Effector memory CD8-positive, alpha-beta T cell (primary cell): ENCODE data around the gene CACNA2D3.

Experiments
- ATAC-seq: fragments of 150-1000 bp; cut with Tn5 transposase; replicated peaks from 2 replicates; pipeline ENCODE4 v1.10.0; 2021; ENCODE audit warnings: mild to moderate bottlenecking, moderate library complexity
- DNase-seq, 3 experiments: peaks; one replicate each; pipeline ENCODE4 v3.0.0; 2021
- H3K27ac Mint-ChIP-seq, 2 donors: one replicate each; pipeline ENCODE4 v1.8.0; 2022; ENCODE audit warnings: mild to moderate bottlenecking in 2 of 2, mixed read lengths in 2 of 2, moderate library complexity in 2 of 2
- H3K27me3 Mint-ChIP-seq, 2 donors: one replicate each; pipeline ENCODE4 v1.8.0; 2022; ENCODE audit warnings: mixed read lengths in 2 of 2
- H3K36me3 Mint-ChIP-seq: one replicate; pipeline ENCODE4 v1.8.0; 2022; ENCODE audit warnings: mild to moderate bottlenecking, moderate library complexity, mixed read lengths; ENCODE audit not compliant: insufficient read depth
- H3K4me1 Mint-ChIP-seq, 2 donors: one replicate each; pipeline ENCODE4 v1.8.0; 2022; ENCODE audit warnings: low read depth in 2 of 2, mixed read lengths in 2 of 2
- H3K4me3 Mint-ChIP-seq, 2 donors: one replicate each; pipeline ENCODE4 v1.8.0; 2022; ENCODE audit warnings: mild to moderate bottlenecking in 2 of 2, mixed read lengths in 2 of 2, moderate library complexity in 2 of 2
- H3K9me3 Mint-ChIP-seq, 2 donors: one replicate each; pipeline ENCODE4 v1.8.0; 2022; ENCODE audit warnings: mixed read lengths in 2 of 2

CACNA2D3 gene

DNA sequence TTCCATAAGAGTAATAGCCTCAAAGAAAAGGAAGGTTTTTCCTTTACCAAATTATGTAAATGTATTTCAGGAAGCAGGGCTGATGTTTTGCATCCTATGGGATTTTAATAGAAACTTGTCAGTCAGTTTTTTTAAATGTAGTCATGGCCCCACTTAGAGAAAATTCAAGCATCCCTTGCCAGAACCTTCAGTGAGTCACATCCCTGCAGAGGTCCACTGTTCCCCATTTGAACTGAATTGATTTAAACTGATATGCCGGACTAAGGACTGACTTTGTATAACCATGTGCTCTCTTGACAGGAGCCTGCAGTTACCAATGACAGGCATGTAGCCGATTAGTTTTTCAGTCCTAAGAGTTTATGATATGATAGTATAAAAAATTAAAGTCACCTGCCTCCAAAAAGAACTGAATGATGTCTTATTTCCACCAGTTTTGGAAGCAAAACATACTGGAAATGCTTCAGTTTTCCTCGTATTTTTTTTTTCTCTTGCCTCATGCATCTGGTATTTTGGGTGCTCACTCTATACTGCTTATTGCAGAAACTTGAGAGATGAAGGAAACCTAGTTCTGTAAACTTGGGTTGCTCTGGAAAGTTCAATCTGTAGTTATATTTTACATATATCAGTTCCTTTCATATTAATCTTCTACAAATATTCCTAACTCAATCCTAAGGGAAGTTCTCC lies 774.8 kb downstream of the CACNA2D3 start:
- no peaks in the 10 kb centered on the region for H3K27me3 Mint-ChIP-seq
- H3K9me3 Mint-ChIP-seq: peaks cover 0 to 8% of the 10 kb centered on the region in 2 donors
- no peaks in the 10 kb centered on the region for H3K4me1 Mint-ChIP-seq
- ATAC-seq (no peak), DNase-seq (no peak)
- no peaks in the 10 kb centered on the region for H3K36me3 Mint-ChIP-seq
- no peak overlapping the region for H3K4me3 Mint-ChIP-seq
- no peak overlapping the region for H3K27ac Mint-ChIP-seq

- Mint-ChIP-seq H3K4me1 (no peaks in the 10 kb centered on the region), H3K27ac (no peak overlapping the region), H3K27me3 (no peaks in the 10 kb centered on the region), H3K9me3 (peaks cover 0 to 7% of the 10 kb centered on the region in 2 donors), H3K36me3 (no peaks in the 10 kb centered on the region), H3K4me3 (no peak overlapping the region)
- DNase-seq: no peak
- ATAC-seq: no peak
These were observed 776.9 kb downstream of the CACNA2D3 start for GRCh38 chr3:54899273-54899672.

- Mint-ChIP-seq H3K27me3 (no peaks in the 10 kb centered on the region), H3K27ac (no peak overlapping the region), H3K4me3 (no peak overlapping the region), H3K9me3 (peaks cover 0 to 9% of the 10 kb centered on the region in 2 donors), H3K4me1 (no peaks in the 10 kb centered on the region), H3K36me3 (no peaks in the 10 kb centered on the region)
- DNase-seq (no peak), ATAC-seq (no peak)
These were observed 778.7 kb downstream of the CACNA2D3 start for GRCh38 chr3:54900838-54901591.

DNA sequence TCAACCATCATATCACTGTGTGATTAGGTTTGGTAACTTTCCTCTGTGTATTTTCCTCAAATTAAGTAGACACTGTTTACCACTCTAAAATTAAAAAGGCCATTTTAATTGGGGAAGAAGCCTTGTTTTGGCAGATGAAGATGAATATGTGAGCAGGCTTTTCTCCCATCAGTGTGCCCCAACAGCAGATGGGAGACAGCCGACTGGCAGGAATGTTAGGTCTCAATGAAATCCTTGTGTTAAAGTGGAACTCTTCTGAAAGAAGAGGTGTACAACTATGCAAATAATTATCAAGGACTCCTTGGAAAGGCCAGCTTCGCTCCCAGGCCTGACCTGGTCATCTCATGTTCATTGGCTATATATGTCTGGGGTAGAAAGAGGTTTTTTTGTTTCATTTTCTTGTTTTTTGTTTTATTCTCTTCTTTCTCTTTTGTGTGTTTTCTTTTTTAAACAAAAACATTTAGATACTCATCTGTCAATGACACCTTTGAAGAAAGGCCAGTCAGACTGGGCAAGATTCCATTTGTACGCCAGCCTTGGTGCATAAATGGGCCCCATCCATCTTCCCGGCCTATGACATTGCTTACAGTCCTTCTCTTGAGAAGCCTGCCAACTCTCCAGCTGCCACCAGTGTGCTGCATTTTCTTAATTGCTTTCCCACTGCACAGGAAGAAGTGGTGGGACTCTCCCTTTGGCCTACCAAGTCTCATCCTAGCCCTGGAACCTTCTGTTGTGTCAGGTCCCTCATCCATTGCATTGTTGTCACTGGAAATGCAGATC lies 779.7 kb downstream of the CACNA2D3 start:
- ATAC-seq: no peak
- Mint-ChIP-seq H3K27ac (no peak overlapping the region), H3K27me3 (no peaks in the 10 kb centered on the region), H3K9me3 (peaks cover 0 to 11% of the 10 kb centered on the region in 2 donors), H3K36me3 (no peaks in the 10 kb centered on the region), H3K4me1 (no peaks in the 10 kb centered on the region), H3K4me3 (no peak overlapping the region)
- DNase-seq: no peak

DNA sequence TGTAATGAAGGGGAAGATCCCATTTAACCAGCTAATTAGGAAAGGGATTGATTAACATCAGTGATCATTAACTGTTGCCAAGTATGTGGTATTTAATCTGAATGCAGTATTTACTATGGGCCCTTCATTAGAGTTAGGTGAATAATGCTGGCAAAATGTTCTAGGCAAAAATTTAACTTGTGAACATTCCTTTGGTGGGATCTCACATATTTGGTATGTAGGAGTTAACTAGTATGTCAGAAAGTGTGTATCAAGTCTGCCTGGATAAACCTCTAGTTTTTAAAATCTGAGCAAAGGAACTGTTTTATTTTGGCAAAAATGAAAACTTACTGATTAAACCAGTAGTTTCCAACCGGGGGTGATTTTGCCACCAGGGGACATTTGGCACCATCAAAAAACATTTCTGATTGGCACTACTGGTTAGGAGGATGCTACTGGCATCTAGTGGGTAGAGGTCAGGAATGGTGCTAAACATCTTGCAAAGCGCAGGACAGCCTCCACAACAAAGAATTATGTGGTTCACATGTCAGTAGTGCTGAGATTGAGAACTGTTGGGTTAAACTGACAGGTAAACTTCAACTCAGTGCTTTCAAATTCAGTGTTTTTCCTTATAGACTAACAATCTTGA lies 783.0 kb downstream of the CACNA2D3 start:
- H3K9me3 Mint-ChIP-seq: peaks cover 0 to 7% of the 10 kb centered on the region in 2 donors
- H3K4me1 Mint-ChIP-seq: no peaks in the 10 kb centered on the region
- no peaks in the 10 kb centered on the region for H3K27me3 Mint-ChIP-seq
- H3K27ac Mint-ChIP-seq: no peak overlapping the region
- no peak for DNase-seq
- H3K36me3 Mint-ChIP-seq: no peaks in the 10 kb centered on the region
- no peak overlapping the region for H3K4me3 Mint-ChIP-seq
- ATAC-seq: no peak

- Mint-ChIP-seq H3K27ac (no peak overlapping the region), H3K4me3 (no peak overlapping the region), H3K27me3 (no peaks in the 10 kb centered on the region), H3K4me1 (no peaks in the 10 kb centered on the region), H3K36me3 (no peaks in the 10 kb centered on the region), H3K9me3 (peaks cover 0 to 7% of the 10 kb centered on the region in 2 donors)
- DNase-seq: no peak
- no peak for ATAC-seq
These were observed 783.6 kb downstream of the CACNA2D3 start for GRCh38 chr3:54905920-54906319.

- Mint-ChIP-seq H3K4me1 (no peaks in the 10 kb centered on the region), H3K36me3 (no peaks in the 10 kb centered on the region)
- ATAC-seq: no peak
These were observed 784.4 kb downstream of the CACNA2D3 start for GRCh38 chr3:54906763-54907162.

DNA sequence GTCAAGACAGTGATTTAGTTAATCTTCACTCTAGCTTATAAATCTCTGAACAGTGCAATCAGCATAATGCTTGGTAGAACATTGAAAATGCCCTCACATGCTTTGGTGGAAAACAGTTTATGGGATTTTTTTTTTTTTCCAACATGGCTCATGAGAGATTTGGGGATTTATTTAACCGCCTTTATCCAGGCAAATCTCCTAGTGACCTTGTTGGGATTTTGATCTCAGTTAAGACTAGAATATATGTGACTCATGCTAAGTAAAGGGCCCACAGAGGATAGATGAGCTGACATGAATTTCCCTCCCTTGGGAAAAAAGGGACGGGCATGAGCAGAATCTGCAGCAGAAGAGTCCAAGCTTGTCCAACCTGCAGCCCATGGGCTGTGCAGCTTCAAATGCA lies 786.8 kb downstream of the CACNA2D3 start:
- Mint-ChIP-seq H3K27me3 (no peaks in the 10 kb centered on the region), H3K4me1 (no peaks in the 10 kb centered on the region), H3K9me3 (peaks cover 12 to 13% of the 10 kb centered on the region in 2 donors), H3K36me3 (no peaks in the 10 kb centered on the region), H3K4me3 (no peak overlapping the region), H3K27ac (no peak overlapping the region)
- no peak for DNase-seq
- no peak for ATAC-seq

More at GRCh38 chr3:54906763-54907162, 784.4 kb downstream of the CACNA2D3 start:
- Mint-ChIP-seq H3K27ac (no peak overlapping the region), H3K4me3 (no peak overlapping the region), H3K9me3 (peaks cover 6 to 9% of the 10 kb centered on the region in 2 donors), H3K27me3 (no peaks in the 10 kb centered on the region)
- no peak for DNase-seq

DNA sequence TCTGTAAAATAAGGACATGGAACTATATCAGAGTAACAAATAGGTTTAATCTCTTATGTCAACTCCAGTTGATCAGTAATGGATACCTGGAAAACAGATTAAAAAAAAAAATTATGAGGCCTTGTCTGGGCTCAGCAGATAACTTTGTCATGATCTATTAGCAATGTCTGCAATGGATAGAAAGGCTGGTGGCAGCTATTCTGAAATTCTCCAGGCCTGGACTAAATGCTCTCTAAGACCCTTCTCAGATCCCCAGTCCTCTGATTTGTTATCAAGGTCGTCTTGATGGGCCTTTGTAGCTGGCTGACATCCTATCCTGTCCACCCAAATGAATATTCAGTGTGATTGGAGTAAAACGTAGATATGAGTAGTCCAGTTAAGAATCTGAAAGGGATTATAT lies 791.8 kb downstream of the CACNA2D3 start:
- no peaks in the 10 kb centered on the region for H3K36me3 Mint-ChIP-seq
- DNase-seq (no peak), ATAC-seq (no peak)
- H3K27ac Mint-ChIP-seq: no peak overlapping the region
- no peaks in the 10 kb centered on the region for H3K27me3 Mint-ChIP-seq
- no peak overlapping the region for H3K4me3 Mint-ChIP-seq
- no peaks in the 10 kb centered on the region for H3K4me1 Mint-ChIP-seq
- H3K9me3 Mint-ChIP-seq: peaks cover 7 to 13% of the 10 kb centered on the region in 2 donors

DNA sequence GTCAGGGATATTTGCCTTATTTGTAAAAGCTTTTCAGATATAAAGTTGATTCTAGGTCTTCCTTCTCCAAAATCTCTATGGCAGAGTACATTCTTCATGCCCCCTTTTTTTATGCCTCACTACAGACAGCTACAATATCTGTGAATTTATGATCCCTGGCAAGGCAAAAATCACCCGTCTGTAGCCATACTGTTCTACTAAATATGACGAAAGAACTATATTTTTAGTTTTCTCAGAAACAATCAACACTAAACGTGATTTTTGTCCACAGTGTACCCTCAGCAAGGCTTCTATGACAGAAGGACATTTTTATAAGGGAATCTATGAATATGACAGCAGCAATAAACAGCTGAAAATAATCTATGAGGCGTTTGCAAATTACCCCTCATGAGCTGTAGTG lies 792.8 kb downstream of the CACNA2D3 start:
- peaks cover 7 to 13% of the 10 kb centered on the region in 2 donors for H3K9me3 Mint-ChIP-seq
- no peak overlapping the region for H3K4me3 Mint-ChIP-seq
- ATAC-seq (no peak), DNase-seq (no peak)
- H3K27me3 Mint-ChIP-seq: no peaks in the 10 kb centered on the region
- no peaks in the 10 kb centered on the region for H3K4me1 Mint-ChIP-seq
- no peaks in the 10 kb centered on the region for H3K36me3 Mint-ChIP-seq
- no peak overlapping the region for H3K27ac Mint-ChIP-seq

GRCh38 chr3:54915976-54916375 lies 793.6 kb downstream of the CACNA2D3 start:
- Mint-ChIP-seq H3K27me3 (no peaks in the 10 kb centered on the region), H3K27ac (no peak overlapping the region), H3K4me1 (no peaks in the 10 kb centered on the region), H3K4me3 (no peak overlapping the region), H3K9me3 (peaks cover 7 to 13% of the 10 kb centered on the region in 2 donors), H3K36me3 (no peaks in the 10 kb centered on the region)
- ATAC-seq: no peak
- no peak for DNase-seq

DNA sequence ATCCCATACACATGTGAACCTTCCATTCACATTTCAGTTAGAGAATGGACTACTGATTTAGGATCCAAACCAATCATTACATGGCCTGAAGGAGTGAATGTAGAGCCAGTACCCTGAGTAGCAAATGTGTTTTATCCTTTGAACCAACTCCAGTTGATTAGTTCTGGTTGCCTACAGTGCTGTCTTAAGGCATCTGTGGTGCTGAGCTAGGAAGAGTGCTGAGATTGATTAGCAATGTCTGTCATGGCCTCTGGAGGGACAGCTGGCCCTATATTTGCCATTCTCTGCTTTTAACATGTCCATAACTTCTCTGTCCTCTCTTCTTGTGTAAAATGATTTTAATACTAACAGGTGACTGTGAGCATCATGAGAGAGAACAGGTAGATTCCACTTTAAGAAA lies 794.4 kb downstream of the CACNA2D3 start:
- no peaks in the 10 kb centered on the region for H3K36me3 Mint-ChIP-seq
- H3K4me3 Mint-ChIP-seq: no peak overlapping the region
- no peak for DNase-seq
- H3K27me3 Mint-ChIP-seq: no peaks in the 10 kb centered on the region
- H3K27ac Mint-ChIP-seq: no peak overlapping the region
- no peak for ATAC-seq
- H3K9me3 Mint-ChIP-seq: peaks cover 5 to 7% of the 10 kb centered on the region in 2 donors
- H3K4me1 Mint-ChIP-seq: no peaks in the 10 kb centered on the region

DNA sequence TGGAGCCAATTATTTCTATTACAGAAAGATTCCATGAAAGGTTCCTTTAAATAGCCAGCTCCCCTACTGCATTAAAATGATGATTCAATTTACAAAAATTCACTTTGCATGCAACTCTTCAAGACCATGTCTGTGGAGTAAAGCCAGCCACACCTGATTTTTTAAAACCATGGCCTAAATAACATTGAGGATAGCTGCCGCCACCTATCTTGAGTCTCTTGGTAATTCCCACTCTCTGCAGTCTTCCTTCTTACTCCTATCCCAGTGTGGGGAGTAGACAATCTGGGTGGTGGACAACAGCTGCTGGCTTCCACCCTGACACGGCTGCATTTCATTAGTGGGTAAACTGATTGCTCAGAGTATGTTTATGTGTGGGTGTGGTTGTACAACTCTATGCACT lies 794.8 kb downstream of the CACNA2D3 start:
- H3K9me3 Mint-ChIP-seq: peaks cover 5% of the 10 kb centered on the region in 2 donors
- H3K27ac Mint-ChIP-seq: no peak overlapping the region
- no peaks in the 10 kb centered on the region for H3K4me1 Mint-ChIP-seq
- H3K27me3 Mint-ChIP-seq: no peaks in the 10 kb centered on the region
- no peak overlapping the region for H3K4me3 Mint-ChIP-seq
- H3K36me3 Mint-ChIP-seq: no peaks in the 10 kb centered on the region
- no peak for DNase-seq
- ATAC-seq: no peak
